NCI-H82 treated with DMSO at 0.1 percent for 48 hours (cell line): ENCODE measurements around the gene MAN1A1.

Source experiments
- DNase-seq: peaks from one replicate; lab custom pipeline; 2025; ENCODE audit not compliant: unreplicated experiment; lab: John Stamatoyannopoulos, UW

The MAN1A1 gene

GRCh38 chr6:119346936-119347335 is 2.6 kb downstream of the MAN1A1 start:
- peak; percentile 75 for DNase-seq

GRCh38 chr6:119346450-119346849 is 3.1 kb downstream of the MAN1A1 start:
- DNase-seq, result no peak

- peak; percentile 13 for DNase-seq
These were observed 4.4 kb downstream of the MAN1A1 start for GRCh38 chr6:119345114-119345513.

- DNase-seq, result no peak
These were observed 5.3 kb downstream of the MAN1A1 start for GRCh38 chr6:119344306-119344705.

- DNase-seq, result no peak
These were observed 5.9 kb downstream of the MAN1A1 start for GRCh38 chr6:119343573-119344146.

GRCh38 chr6:119343167-119343566 is 6.4 kb downstream of the MAN1A1 start:
- DNase-seq, result no peak

GRCh38 chr6:119342430-119342829 is 7.1 kb downstream of the MAN1A1 start:
- DNase-seq, result no peak

- peak; percentile 94 for DNase-seq
These were observed 8.6 kb downstream of the MAN1A1 start for GRCh38 chr6:119340796-119341487.

GRCh38 chr6:119339941-119340456 is 9.6 kb downstream of the MAN1A1 start:
- DNase-seq, result no peak

- no peak for DNase-seq
These were observed 11.8 kb downstream of the MAN1A1 start for GRCh38 chr6:119337762-119338161.

GRCh38 chr6:119337252-119337651 is 12.3 kb downstream of the MAN1A1 start:
- DNase-seq, result no peak

- DNase-seq, result no peak
These were observed 14.9 kb downstream of the MAN1A1 start for GRCh38 chr6:119334535-119335264.

- peak; percentile 63 for DNase-seq
These were observed 15.8 kb downstream of the MAN1A1 start for GRCh38 chr6:119333707-119334295.

GRCh38 chr6:119333063-119333609 is 16.4 kb downstream of the MAN1A1 start:
- DNase-seq, result no peak

GRCh38 chr6:119331663-119332286 is 17.8 kb downstream of the MAN1A1 start:
- DNase-seq, result no peak

GRCh38 chr6:119330520-119331113 is 18.9 kb downstream of the MAN1A1 start:
- DNase-seq, result no peak

GRCh38 chr6:119329794-119330180 is 19.8 kb downstream of the MAN1A1 start:
- no peak for DNase-seq

- DNase-seq, result no peak
These were observed 20.4 kb downstream of the MAN1A1 start for GRCh38 chr6:119328892-119329793.

GRCh38 chr6:119328254-119328653 is 21.3 kb downstream of the MAN1A1 start:
- DNase-seq, result no peak
